Large intestine (tissue), 3 donors: ENCODE data around the gene SMCO3. TPM values are rescaled to one million over a fixed set of nuclear protein-coding genes. Genes with fewer than 3 reads are reported as not detected.

Experiments used
- DNase-seq, 2 donors: peaks; one replicate each; pipeline versions ENCODE4 v3.0.0 to v3.0.0-alpha.2; 2013
- H3K27ac ChIP-seq: one replicate; pipeline ENCODE4 v1.5.1; 2013; ENCODE audit warnings: low read length
- H3K27me3 ChIP-seq: 2 replicates; pipeline ENCODE4 v1.6.1; 2013; ENCODE audit warnings: low read length; ENCODE audit not compliant: control insufficient read depth, insufficient read depth
- H3K36me3 ChIP-seq: 2 replicates; pipeline ENCODE4 v1.6.1; 2013; ENCODE audit warnings: low read length; ENCODE audit not compliant: control insufficient read depth, insufficient read depth
- H3K4me1 ChIP-seq: one replicate; pipeline ENCODE4 v1.6.1; 2013; ENCODE audit warnings: low read length; ENCODE audit not compliant: control insufficient read depth, insufficient read depth
- H3K4me3 ChIP-seq: one replicate; pipeline ENCODE4 v1.5.1; 2013; ENCODE audit warnings: low read length
- H3K9me3 ChIP-seq: one replicate; pipeline ENCODE4 v1.6.1; 2013; ENCODE audit warnings: mild to moderate bottlenecking, low read depth, low read length, moderate library complexity; ENCODE audit not compliant: control insufficient read depth
- WGBS: methylation state at CpG from one replicate; pipeline ENCODE4 v1.1.5; 2013; ENCODE audit warnings: low lambda C conversion rate; ENCODE audit not compliant: insufficient coverage; 5-methylcytosine and 5-hydroxymethylcytosine counted together
- polyA plus RNA-seq: library from polyadenylated mRNA; unstranded; fragments of 120-200 nt; gene quantifications from one replicate; pipeline ENCODE4 v1.2.1, GENCODE V29; 2013

Gene SMCO3
- polyA plus RNA-seq, 1 donor = 0.30 TPM

GRCh38 chr12:14802721-14803010 is 11.3 kb downstream of the SMCO3 start:
- peak overlapping the region; percentile 80 for H3K27ac ChIP-seq
- no peaks in the 10 kb centered on the region for H3K27me3 ChIP-seq
- H3K36me3 ChIP-seq = peaks cover 14% of the 10 kb centered on the region
- H3K4me3 ChIP-seq = peak overlapping the region; percentile 86
- no CpG with 5 or more reads among the region's 7 CpGs for WGBS
- no peak for DNase-seq
- H3K9me3 ChIP-seq = no peaks in the 10 kb centered on the region
- peaks cover 9% of the 10 kb centered on the region for H3K4me1 ChIP-seq

- no CpG with 5 or more reads among the region's 4 CpGs for WGBS
- no peaks in the 10 kb centered on the region for H3K27me3 ChIP-seq
- no peaks in the 10 kb centered on the region for H3K9me3 ChIP-seq
- peaks cover 18% of the 10 kb centered on the region for H3K36me3 ChIP-seq
- peaks cover 9% of the 10 kb centered on the region for H3K4me1 ChIP-seq
- H3K27ac ChIP-seq = no peak overlapping the region
- no peak for DNase-seq
- peak overlapping the region; percentile 86 for H3K4me3 ChIP-seq
Observed at GRCh38 chr12:14802247-14802646, 11.7 kb downstream of the SMCO3 start.

- WGBS = 92% methylated on average over 2 of the region's 4 CpGs
- H3K27ac ChIP-seq = no peak overlapping the region
- H3K36me3 ChIP-seq = peaks cover 68% of the 10 kb centered on the region
- no peaks in the 10 kb centered on the region for H3K27me3 ChIP-seq
- DNase-seq = no peak
- no peaks in the 10 kb centered on the region for H3K4me1 ChIP-seq
- H3K9me3 ChIP-seq = no peaks in the 10 kb centered on the region
- H3K4me3 ChIP-seq = no peak overlapping the region
Observed at GRCh38 chr12:14795028-14795448, 18.9 kb downstream of the SMCO3 start.

GRCh38 chr12:14785568-14785967 is 28.4 kb downstream of the SMCO3 start:
- Histone ChIP-seq H3K36me3 (peaks cover 38% of the 10 kb centered on the region), H3K4me1 (no peaks in the 10 kb centered on the region), H3K4me3 (no peak overlapping the region), H3K9me3 (no peaks in the 10 kb centered on the region), H3K27me3 (no peaks in the 10 kb centered on the region), H3K27ac (no peak overlapping the region)
- no peak for DNase-seq
- no CpG with 5 or more reads among the region's 3 CpGs for WGBS

DNA sequence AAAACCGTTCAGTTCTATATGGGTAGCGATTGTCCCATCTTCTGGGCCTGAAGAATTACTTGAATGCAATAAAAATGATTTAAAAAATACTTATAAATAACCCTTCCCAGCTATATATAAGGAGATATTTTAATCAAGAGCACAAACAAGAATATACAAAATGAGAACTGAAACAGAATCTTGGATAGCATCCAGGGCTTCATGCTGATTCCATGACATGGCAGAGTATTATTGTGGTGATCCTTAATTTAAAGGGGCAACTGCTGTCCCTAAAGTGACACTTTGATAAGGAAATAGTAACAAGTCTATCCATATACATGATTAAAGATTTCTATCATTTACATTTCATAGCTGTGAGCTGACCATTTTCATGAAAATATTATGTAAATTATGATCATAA is 29.5 kb downstream of the SMCO3 start:
- H3K4me1 ChIP-seq = no peaks in the 10 kb centered on the region
- no peak for DNase-seq
- peaks cover 30% of the 10 kb centered on the region for H3K36me3 ChIP-seq
- 100% methylated on average over 2 of the region's 2 CpGs for WGBS
- no peak overlapping the region for H3K4me3 ChIP-seq
- H3K9me3 ChIP-seq = no peaks in the 10 kb centered on the region
- H3K27me3 ChIP-seq = no peaks in the 10 kb centered on the region
- H3K27ac ChIP-seq = no peak overlapping the region

- no peaks in the 10 kb centered on the region for H3K27me3 ChIP-seq
- no peak for DNase-seq
- no peak overlapping the region for H3K27ac ChIP-seq
- no peaks in the 10 kb centered on the region for H3K4me1 ChIP-seq
- no peaks in the 10 kb centered on the region for H3K9me3 ChIP-seq
- peaks cover 14% of the 10 kb centered on the region for H3K36me3 ChIP-seq
- no peak overlapping the region for H3K4me3 ChIP-seq
Observed at GRCh38 chr12:14782756-14783155, 31.2 kb downstream of the SMCO3 start.

GRCh38 chr12:14781563-14781962 is 32.4 kb downstream of the SMCO3 start:
- no peaks in the 10 kb centered on the region for H3K27me3 ChIP-seq
- no peak for DNase-seq
- peaks cover 3% of the 10 kb centered on the region for H3K36me3 ChIP-seq
- H3K9me3 ChIP-seq = no peaks in the 10 kb centered on the region
- peaks cover 9% of the 10 kb centered on the region for H3K4me1 ChIP-seq
- H3K4me3 ChIP-seq = no peak overlapping the region
- H3K27ac ChIP-seq = no peak overlapping the region
- no CpG with 5 or more reads among the region's 2 CpGs for WGBS

DNA sequence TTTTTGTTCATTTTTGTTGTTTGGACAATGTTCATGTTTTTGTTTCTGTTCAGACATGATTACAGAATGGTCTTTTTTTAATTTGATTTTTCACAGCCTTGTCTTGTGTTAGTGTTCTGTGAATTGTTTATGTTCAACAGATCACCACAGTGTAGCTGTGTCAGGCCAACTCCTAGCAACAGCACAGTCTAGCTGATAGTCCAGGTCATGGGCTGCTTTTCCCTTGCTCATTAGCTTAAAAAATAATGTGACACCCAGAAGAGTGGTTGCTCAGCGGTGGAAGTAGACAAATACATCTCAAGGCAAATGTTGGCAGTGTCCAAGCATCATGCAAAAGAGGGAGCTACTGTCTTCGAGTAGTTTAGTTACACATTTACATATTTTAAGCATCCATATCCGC is 33.1 kb downstream of the SMCO3 start:
- peaks cover 15% of the 10 kb centered on the region for H3K4me1 ChIP-seq
- no peaks in the 10 kb centered on the region for H3K27me3 ChIP-seq
- no peaks in the 10 kb centered on the region for H3K36me3 ChIP-seq
- no peak for DNase-seq
- no peaks in the 10 kb centered on the region for H3K9me3 ChIP-seq
- no peak overlapping the region for H3K27ac ChIP-seq
- no peak overlapping the region for H3K4me3 ChIP-seq
- WGBS = no CpG with 5 or more reads among the region's 3 CpGs

DNA sequence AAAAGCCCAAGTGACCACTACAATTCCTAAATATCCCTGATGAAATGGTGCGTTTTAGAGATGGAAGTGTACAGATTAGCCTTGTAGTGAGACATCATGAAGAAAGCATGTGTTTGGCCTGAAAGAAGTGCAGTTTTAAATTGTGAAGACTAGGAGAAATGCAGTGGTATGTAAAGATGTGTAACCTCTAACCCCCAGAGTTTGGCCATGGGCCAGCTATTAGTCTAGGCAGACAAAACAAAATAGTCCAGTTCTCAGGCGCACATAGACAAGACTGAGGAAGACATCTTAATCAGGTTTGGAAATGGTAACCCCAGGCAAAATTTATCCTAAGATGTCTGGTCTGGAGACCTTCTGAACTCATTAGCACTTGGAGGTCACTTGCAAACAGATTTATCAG is 34.1 kb downstream of the SMCO3 start:
- DNase-seq = no peak
- WGBS = no CpG with 5 or more reads among the region's 2 CpGs
- H3K4me1 ChIP-seq = peaks cover 16% of the 10 kb centered on the region
- H3K9me3 ChIP-seq = no peaks in the 10 kb centered on the region
- no peak overlapping the region for H3K27ac ChIP-seq
- no peak overlapping the region for H3K4me3 ChIP-seq
- no peaks in the 10 kb centered on the region for H3K27me3 ChIP-seq
- no peaks in the 10 kb centered on the region for H3K36me3 ChIP-seq

GRCh38 chr12:14777271-14777670 is 36.7 kb downstream of the SMCO3 start:
- Histone ChIP-seq H3K4me1 (peaks cover 16% of the 10 kb centered on the region), H3K9me3 (no peaks in the 10 kb centered on the region), H3K4me3 (no peak overlapping the region), H3K27ac (no peak overlapping the region), H3K36me3 (no peaks in the 10 kb centered on the region), H3K27me3 (no peaks in the 10 kb centered on the region)
- WGBS = 0% methylated on average over 1 of the region's 3 CpGs
- DNase-seq = peak in 1 of 2 donors; percentile 46

DNA sequence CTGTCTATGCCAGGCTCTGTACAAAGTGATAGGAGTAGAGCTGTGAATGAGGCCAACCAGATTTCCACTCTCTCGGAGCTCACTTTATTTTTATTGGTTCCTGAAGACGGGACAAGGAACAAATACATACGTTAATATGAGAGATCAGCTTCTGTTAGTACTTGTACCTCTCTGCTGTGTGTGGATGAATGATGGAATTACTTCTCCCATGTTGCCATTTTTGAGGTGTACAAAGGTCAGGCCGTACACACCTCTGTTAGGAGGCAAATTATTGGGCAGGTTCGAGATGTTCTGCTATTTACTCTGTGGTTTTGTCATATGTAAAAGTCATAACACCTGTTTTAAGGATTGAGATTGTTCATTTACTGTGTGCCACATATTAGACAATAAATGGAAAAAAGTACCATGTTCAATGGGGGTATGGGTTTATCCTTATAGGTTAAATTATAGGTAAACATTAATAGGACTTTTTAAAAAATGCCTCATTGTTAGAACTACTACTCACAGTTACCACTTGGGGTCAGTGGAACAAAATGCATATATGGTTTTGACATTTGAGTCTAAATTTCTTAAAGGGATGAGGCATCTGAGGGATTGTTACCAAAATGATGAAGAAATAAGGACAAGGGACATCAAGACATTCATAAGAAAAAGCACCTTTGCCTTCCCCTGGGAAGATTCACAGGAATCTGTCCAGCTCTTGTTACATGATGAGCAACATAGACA is 37.6 kb downstream of the SMCO3 start:
- no peaks in the 10 kb centered on the region for H3K27me3 ChIP-seq
- peak in 1 of 2 donors; percentile 19 for DNase-seq
- H3K4me1 ChIP-seq = peaks cover 20% of the 10 kb centered on the region
- H3K36me3 ChIP-seq = no peaks in the 10 kb centered on the region
- H3K4me3 ChIP-seq = no peak overlapping the region
- WGBS = 83% methylated on average over 1 of the region's 5 CpGs
- no peaks in the 10 kb centered on the region for H3K9me3 ChIP-seq
- H3K27ac ChIP-seq = peak overlapping the region; percentile 95
